GM18499 (cell line): ENCODE results near the gene EMSY.
"Not testable (repeated sequence)": the region's sequence is repeated elsewhere in the genome, so short reads cannot be mapped to it uniquely, and the experiment has no call there.

Source experiments
- ATAC-seq: cut with Tn5 transposase; IDR thresholded peaks from one replicate; pipeline ENCODE4 v1.9.1; 2021; ENCODE audit warnings: moderate number of reproducible peaks; ENCODE audit not compliant: insufficient read depth, unreplicated experiment

EMSY gene, protein sequence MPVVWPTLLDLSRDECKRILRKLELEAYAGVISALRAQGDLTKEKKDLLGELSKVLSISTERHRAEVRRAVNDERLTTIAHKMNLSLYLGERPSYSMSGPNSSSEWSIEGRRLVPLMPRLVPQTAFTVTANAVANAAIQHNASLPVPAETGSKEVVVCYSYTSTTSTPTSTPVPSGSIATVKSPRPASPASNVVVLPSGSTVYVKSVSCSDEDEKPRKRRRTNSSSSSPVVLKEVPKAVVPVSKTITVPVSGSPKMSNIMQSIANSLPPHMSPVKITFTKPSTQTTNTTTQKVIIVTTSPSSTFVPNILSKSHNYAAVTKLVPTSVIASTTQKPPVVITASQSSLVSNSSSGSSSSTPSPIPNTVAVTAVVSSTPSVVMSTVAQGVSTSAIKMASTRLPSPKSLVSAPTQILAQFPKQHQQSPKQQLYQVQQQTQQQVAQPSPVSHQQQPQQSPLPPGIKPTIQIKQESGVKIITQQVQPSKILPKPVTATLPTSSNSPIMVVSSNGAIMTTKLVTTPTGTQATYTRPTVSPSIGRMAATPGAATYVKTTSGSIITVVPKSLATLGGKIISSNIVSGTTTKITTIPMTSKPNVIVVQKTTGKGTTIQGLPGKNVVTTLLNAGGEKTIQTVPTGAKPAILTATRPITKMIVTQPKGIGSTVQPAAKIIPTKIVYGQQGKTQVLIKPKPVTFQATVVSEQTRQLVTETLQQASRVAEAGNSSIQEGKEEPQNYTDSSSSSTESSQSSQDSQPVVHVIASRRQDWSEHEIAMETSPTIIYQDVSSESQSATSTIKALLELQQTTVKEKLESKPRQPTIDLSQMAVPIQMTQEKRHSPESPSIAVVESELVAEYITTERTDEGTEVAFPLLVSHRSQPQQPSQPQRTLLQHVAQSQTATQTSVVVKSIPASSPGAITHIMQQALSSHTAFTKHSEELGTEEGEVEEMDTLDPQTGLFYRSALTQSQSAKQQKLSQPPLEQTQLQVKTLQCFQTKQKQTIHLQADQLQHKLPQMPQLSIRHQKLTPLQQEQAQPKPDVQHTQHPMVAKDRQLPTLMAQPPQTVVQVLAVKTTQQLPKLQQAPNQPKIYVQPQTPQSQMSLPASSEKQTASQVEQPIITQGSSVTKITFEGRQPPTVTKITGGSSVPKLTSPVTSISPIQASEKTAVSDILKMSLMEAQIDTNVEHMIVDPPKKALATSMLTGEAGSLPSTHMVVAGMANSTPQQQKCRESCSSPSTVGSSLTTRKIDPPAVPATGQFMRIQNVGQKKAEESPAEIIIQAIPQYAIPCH (N-terminal part only)

DNA sequence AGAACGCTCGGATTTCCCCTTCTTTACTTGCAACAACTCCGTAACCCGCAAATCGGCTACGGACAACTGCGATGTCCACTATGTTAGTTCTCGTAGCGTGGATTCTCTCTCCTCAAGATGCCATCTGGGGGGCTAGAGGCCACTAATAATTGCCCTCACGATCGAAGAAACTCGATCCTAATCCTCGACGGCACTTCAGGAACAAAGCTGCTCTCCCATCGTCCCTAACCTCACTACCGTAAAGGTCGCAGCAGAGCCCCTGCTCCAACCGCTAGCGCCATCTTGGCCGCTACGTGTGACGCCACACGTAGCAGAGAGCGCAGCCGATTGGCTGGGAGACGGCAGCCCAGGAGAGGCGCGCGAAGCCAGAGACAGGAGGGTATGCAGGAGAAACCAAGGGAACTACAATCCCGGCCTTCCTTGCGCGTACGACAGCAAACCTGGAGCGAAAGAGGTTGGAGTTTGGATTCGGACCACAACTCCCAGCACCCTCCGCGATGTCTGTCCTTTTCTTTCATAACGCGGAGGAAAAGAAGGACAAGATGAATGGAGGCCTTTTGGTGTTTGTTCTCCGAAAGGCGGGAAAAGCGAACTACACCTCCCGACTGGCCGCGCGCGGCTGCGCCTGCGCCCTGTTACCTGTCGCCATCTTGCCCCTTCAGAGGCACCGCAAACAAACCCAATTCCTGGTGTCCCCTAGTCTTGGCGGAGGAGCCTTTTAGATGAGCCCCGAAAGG lies at the start of gene EMSY:
Gene EMSY, plus strand, starts transcription at position 635 of the 737 bp plus-strand sequence. CDS start 1,921 bp downstream, outside the sequence.
- ATAC-seq: peak; percentile 77

DNA sequence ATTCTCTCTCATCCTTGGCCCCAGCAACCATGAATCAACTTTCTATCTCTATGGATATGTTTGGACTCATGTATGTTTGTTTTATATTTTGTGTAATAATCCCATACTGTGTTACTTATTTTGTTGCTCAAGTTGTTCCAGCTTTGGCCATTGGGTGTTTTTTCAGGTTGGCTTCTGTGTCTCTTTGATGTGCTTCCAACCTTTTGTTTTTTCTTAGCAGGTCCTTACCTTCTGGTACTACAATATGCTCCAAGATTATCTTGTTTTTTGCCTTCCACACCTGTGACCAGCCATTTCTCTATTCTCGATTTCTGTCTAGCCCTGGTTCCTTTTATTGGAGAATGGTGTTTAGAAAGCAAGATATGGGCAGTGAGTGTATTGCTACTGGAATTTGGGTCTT lies 49.5 kb upstream of the EMSY start:
- no peak for ATAC-seq

DNA sequence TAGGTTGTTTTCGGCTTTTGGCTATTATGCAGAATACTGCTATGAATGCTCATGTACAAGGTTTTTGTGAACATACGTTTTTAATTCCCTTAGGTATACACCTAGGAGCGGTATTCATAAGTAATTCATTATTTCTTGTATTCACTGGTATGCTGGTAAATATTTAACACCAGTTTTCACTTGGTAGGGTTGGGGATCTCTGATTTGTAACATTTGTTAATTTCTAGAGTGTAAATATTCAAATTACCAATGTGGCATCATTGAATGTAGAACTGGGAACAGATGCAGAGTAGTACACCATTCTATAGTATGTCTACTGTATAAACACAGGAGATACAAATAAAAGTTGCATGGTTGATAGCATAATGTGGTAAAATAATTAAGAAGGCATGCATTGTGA lies 47.4 kb upstream of the EMSY start:
- no peak for ATAC-seq

DNA sequence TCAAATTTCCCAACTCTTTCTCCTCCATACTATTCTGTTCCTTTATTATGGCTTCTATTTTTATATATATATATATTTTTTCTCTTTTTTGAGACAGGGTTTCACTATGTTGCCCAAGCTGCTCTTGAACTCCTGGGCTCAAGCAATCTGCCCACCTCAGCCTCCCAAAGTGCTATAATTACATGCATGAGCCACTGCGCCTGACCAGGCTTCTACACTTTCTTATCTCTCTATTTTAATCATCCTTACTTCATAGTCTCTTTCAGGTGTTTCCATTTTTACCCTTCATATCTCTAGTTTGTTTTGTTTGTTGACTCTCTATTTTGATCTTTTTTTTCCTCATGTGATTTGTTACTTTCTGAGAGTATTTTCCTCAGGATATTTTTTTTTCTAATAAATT lies 43.9 kb upstream of the EMSY start:
- ATAC-seq: no peak

DNA sequence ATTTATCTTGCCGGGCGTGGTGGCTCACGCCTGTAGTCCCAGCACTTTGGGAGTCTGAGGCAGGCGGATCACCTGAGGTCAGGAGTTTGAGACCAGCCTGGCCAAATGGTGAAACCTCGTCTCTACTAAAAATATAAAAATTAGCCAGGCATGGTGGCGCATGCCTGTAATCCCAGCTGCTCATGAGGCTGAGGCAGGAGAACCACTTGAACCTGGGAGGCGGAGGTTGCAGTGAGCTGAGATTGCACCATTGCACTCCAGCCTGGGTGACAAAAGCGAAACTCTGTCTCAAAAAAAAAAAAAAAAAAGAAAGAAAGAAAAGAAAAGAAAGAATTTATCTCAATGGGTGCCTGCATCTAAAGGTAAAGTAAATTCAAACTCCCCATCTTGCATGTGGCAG lies 43.3 kb upstream of the EMSY start:
- not testable (repeated sequence) for ATAC-seq

DNA sequence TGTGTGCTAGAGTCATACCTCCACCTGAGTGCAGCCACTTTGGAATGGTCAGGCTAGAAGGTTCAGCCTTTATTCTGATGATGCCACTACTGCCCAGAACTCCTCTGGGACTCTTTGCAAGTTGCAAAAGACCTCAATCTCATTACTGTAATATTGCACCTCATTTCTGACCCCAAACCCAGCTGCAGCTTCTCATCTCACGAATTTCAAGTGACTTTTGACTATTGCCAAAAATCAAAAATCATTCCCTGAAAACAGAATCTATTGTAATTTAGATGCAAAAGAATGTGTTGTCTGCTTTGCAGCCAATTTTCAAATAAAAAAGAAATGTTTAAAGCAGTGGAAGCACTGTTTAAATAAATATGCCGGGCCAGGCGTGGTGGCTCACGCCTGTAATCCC lies 38.5 kb upstream of the EMSY start:
- no peak for ATAC-seq

DNA sequence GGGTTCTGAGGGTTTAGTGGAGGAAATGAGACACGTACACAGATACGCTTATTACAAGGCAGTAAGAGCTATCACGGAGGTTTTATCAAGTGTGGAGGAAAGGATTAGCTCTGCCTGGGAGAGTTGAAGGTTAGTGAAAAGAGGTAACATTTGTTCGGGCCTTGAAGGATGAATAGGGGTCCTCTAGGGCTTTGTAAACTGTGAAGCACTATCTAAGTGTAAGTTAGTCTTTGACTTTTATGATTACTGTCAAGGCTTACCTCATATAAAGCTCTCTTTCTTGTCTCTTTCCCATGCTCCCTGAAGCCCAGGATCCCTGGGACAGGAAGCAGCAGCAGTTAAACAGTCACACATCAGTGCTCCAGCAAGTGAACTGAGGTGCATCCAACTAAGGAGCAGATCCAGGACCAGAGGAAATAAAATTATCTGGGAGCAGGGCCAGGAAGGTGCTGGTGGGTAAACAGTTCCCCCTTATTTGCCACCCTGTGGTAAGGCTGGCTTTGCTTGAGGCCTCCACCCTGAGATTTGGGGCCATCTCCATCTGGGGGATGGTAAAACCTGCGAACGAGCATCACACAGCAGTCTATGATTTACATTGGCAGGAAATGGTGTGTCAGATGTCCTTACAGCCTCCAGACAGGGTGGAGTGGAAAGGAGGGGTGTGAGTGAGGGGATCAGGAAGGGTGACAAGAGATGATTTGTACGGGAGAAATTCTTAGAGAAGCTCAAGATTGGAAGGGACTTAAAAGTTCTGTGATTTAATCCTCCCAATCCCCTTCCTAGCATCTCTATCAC lies 36.5 kb upstream of the EMSY start:
- no peak for ATAC-seq

DNA sequence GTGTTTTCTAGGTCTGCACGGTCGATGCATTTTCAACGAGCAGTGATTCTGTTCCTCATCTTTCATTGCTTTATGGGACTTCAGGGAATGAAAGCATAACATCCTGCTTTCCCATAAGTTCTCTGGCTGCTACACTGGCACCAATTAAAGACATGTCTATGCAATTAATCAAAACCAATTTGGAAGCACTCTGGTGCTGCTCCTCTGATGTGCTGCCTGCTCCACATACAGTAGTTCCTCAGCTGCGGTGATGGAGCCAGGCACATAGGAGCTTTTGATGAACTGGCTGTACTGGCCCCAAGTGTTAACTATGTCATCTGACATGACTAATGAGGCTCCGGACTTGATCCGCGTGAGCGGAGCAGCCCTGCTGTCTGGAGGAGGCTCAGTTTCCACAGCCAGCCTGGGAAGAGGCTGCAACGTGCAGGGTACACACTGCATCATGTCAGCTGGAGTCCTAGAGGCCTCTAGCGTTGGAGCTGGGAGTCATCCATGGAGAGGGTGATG lies 33.9 kb upstream of the EMSY start:
- no peak for ATAC-seq

DNA sequence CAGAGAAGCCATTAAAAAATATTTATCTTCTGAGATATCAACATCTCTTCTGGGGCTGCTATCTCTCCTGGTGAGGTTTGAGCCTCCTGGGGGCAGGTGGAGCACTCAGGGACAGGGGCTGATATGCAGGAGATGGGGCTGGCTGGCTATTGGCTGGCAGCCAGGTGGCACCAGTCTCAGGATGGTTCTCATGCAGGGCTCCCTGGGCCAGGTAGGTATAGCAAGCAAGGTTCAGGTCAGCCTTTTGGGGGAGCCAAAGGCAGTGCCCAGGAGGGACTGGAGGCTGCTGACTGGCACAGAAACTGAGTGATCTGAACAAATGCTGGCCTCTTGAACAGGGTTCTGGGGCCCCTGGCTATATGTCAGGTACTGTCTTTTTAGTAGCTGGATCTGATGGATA lies 29.7 kb upstream of the EMSY start:
- ATAC-seq: no peak

DNA sequence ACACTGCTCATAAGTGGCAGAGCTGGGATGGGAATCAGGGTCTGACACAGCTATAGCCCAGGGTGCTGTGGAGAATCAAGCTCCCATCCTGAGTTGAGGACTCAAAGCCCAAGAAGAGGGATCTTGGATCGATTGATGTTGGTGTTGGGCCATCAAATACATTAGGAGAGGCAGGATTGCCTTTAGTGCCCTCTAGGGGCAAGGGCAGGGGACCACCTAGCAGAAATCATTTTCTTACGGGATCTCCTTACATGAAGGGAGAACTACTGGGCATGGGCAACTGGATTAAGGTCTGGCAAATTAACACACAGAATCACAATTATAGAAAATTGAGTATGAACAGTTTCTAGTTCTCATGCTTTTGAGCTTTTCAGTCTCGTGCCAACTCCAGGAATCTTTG lies 24.9 kb upstream of the EMSY start:
- ATAC-seq: no peak

DNA sequence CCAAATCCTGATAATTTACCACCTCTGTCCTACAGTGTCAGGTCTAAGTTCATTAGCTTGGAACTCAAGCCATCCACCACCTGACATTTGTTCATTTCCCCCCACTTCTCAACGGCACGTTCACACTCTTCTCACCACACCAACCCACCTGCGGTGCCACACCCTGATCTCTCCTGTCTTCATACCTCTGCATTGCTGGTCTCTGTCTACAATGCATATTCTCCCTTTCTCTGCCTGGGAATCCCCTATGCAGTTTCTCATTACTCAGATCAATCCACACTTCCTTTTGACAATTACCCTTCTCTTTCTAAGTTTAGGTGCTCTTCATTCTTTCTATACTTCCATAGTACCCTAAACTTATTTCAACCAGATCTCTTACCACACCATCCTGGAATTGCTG lies 20.4 kb upstream of the EMSY start:
- peak; percentile 83 for ATAC-seq

DNA sequence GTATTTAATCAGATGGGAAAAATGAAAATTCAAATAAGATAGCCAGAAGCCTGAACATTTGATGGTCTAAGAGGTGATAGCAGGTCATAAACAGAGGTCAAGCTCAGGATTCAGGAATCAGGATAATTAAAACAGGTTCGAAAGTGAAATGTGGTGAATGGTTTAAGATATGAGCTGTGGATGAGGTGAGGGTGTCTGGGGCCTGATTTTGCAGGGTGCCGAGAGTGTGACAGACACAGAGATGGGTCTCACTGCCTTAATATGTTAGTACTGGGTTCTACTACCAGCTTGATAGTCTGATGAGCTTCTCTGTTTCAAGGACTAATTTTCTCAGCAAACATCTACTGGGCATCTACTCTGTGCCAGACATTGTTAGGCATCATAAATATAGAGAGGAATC lies 19.9 kb upstream of the EMSY start:
- ATAC-seq: no peak

DNA sequence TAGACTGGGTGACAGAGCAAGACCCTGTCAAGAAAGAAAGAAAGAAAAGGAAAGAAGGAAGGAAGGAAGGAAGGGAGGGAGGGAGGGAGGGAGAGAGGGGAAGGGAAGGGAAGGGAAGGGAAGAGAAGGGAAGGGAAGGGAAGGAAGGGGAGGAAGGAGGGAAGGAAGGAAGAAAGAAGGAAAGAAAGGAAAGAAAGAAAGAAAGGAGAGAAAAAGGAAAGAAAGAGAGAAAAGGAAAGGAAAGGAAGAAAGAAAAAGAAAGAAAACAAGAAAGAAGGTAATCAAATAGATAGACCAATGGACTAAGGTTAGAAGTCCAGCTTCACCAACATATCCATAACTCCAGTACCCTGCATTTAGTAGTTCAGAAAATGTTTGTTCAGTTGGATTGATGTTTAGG lies 18.2 kb upstream of the EMSY start:
- no peak for ATAC-seq

DNA sequence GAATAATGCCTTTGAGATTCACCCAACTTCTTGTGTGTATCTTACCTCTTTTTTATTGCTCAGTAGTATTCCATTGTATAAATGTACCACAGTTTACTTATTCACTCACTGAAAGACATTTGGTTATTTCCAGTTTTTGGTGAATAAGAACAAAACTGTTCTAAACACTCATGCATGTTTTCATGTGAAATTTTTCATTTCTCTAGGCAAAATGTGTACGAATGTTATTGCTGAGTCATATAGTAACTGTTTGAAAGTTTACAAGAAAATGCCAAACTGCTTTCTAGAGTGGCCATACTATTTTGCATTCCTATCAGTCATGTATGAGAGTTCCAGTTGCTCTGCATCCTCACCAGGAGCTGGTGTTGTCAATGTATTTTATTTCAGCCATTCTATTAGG lies 8.8 kb upstream of the EMSY start:
- no peak for ATAC-seq

DNA sequence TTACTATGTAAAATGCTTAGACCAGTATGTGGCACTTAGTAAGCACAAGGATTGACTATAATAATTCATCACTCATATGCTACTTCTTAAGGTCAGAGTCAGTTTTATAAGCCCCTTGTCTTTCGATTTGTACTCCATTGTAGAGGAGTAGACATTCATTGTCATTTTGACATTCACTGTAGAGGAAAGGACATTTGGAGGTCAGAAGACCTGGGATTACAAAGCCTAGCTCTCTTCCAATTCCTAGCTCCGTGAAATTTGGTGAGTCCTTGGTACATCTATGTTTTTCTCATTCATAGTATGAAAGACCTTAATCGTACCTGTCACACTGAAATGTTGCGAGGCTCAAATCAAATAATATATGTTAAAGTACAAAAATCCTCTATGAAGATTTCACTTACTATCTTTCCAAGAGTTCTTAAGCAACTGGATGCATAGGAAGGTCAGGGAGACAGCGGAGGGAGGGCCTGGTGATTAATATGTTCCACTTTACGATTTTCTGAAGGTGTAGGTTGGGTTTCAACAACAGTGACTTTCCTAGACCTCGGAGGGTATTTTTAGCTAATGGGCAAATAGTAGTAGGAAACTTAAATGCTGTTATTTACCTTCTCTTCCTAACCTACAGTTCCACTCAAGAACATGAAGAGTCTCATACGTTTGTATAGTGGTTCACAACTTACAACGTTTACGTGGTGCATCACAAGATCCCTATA lies 1.4 kb upstream of the EMSY start:
- ATAC-seq: no peak

DNA sequence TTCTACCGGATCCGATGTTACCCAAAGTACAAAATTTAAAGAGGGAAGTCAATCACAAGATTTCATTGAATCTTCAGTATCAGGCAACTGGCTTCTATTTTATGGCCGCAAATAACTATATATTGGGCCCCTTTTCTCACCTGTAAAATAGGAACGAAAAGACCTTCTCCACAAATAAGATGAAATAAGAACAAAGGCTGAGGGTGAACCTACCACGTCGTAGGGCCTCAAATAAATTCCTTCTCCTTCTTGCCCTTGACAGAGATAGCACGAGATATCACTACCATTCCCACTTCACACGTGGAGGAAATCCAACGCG lies 794 bp upstream of the EMSY start:
- no peak for ATAC-seq

DNA sequence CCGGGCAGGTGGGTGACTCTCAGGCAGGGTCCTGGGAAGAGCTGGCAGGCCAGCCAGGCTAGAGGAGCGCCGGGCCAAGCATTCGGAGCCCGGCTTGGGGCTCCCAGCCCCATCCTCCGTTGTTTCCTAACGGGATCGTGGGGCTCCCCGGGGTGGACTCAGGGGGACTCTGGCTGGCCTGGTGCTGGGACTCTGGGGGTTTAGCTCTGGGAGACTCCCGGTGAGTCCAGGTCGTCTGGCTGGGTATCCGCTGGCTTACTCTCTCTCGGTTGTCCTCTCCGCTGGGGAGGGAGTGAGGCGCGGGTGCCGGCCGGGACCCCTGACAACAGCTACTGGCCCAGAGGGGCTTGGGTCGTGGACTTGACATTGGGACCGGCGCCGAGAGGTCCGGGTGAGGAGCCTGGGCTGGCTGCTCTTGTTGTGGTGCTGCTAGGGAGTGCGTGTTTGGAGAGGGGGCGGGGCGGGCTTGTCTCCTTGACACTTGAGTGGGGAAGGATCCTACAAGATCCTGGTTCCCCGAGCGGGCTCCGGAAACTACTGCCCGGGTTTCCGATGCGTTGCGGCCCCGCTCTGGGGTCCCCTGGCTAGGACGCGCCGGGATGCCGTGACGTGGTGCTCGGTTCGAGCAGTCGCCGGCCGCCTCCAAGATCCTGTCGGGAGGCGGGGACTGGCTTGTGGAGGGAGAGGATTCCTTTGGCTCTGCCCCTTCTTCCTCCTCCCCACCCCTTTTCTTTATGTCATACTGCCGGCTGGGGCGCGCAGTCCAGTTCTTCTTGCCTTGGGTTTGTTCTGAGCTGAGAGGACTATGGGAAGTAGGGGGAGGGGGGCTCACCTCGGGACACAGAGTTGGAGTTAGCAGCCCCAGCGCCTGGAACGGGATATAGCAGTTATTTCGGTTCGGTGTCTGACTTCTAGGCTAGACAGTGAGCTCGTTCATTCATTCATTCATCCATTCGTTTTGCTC lies 585 bp downstream of the EMSY start:
- ATAC-seq: no peak
